Large intestine (tissue), 3 donors: Measurements from ENCODE around the gene HPN. TPM values are rescaled to one million over a fixed set of nuclear protein-coding genes. Genes with fewer than 3 reads are reported as not detected.

Experiments
- DNase-seq, 2 donors: peaks; one replicate each; pipeline versions ENCODE4 v3.0.0 to v3.0.0-alpha.2; 2013
- H3K27ac ChIP-seq: one replicate; pipeline ENCODE4 v1.5.1; 2013; ENCODE audit warnings: low read length
- H3K27me3 ChIP-seq: 2 replicates; pipeline ENCODE4 v1.6.1; 2013; ENCODE audit warnings: low read length; ENCODE audit not compliant: control insufficient read depth, insufficient read depth
- H3K36me3 ChIP-seq: 2 replicates; pipeline ENCODE4 v1.6.1; 2013; ENCODE audit warnings: low read length; ENCODE audit not compliant: control insufficient read depth, insufficient read depth
- H3K4me1 ChIP-seq: one replicate; pipeline ENCODE4 v1.6.1; 2013; ENCODE audit warnings: low read length; ENCODE audit not compliant: control insufficient read depth, insufficient read depth
- H3K4me3 ChIP-seq: one replicate; pipeline ENCODE4 v1.5.1; 2013; ENCODE audit warnings: low read length
- H3K9me3 ChIP-seq: one replicate; pipeline ENCODE4 v1.6.1; 2013; ENCODE audit warnings: mild to moderate bottlenecking, low read depth, low read length, moderate library complexity; ENCODE audit not compliant: control insufficient read depth
- WGBS: methylation state at CpG from one replicate; pipeline ENCODE4 v1.1.5; 2013; ENCODE audit warnings: low lambda C conversion rate; ENCODE audit not compliant: insufficient coverage; 5-methylcytosine and 5-hydroxymethylcytosine counted together
- polyA plus RNA-seq: library from polyadenylated mRNA; unstranded; fragments of 120-200 nt; gene quantifications from one replicate; pipeline ENCODE4 v1.2.1, GENCODE V29; 2013

The HPN gene
- polyA plus RNA-seq, 1 donor = 309 TPM

- Histone ChIP-seq H3K27ac (no peak overlapping the region), H3K4me1 (no peaks in the 10 kb centered on the region), H3K27me3 (no peaks in the 10 kb centered on the region), H3K36me3 (no peaks in the 10 kb centered on the region), H3K9me3 (peaks cover 13% of the 10 kb centered on the region), H3K4me3 (no peak overlapping the region)
- WGBS = no CpG with 5 or more reads among the region's 11 CpGs
- no peak for DNase-seq
Observed at GRCh38 chr19:35104361-35104760, 62.8 kb downstream of the HPN start.

- Histone ChIP-seq H3K4me3 (no peak overlapping the region), H3K27me3 (no peaks in the 10 kb centered on the region), H3K9me3 (peaks cover 13% of the 10 kb centered on the region), H3K27ac (no peak overlapping the region), H3K4me1 (no peaks in the 10 kb centered on the region), H3K36me3 (no peaks in the 10 kb centered on the region)
- no peak for DNase-seq
- no CpG with 5 or more reads among the region's 6 CpGs for WGBS
Observed at GRCh38 chr19:35105047-35105410, 63.5 kb downstream of the HPN start.

- no peak overlapping the region for H3K27ac ChIP-seq
- H3K4me3 ChIP-seq = no peak overlapping the region
- WGBS = 100% methylated on average over 6 of the region's 30 CpGs
- H3K9me3 ChIP-seq = peaks cover 13% of the 10 kb centered on the region
- H3K4me1 ChIP-seq = no peaks in the 10 kb centered on the region
- H3K36me3 ChIP-seq = no peaks in the 10 kb centered on the region
- DNase-seq = no peak
- H3K27me3 ChIP-seq = no peaks in the 10 kb centered on the region
Observed at GRCh38 chr19:35105411-35106290, 64.1 kb downstream of the HPN start.

- peaks cover 13% of the 10 kb centered on the region for H3K9me3 ChIP-seq
- no peak overlapping the region for H3K4me3 ChIP-seq
- H3K36me3 ChIP-seq = no peaks in the 10 kb centered on the region
- no peaks in the 10 kb centered on the region for H3K27me3 ChIP-seq
- H3K27ac ChIP-seq = no peak overlapping the region
- H3K4me1 ChIP-seq = no peaks in the 10 kb centered on the region
- no peak for DNase-seq
- no CpG with 5 or more reads among the region's 9 CpGs for WGBS
Observed at GRCh38 chr19:35106291-35106583, 64.7 kb downstream of the HPN start.

GRCh38 chr19:35106898-35107541 is 65.5 kb downstream of the HPN start:
- H3K27me3 ChIP-seq = no peaks in the 10 kb centered on the region
- H3K4me1 ChIP-seq = no peaks in the 10 kb centered on the region
- no peak overlapping the region for H3K4me3 ChIP-seq
- H3K9me3 ChIP-seq = peaks cover 13% of the 10 kb centered on the region
- no peak for DNase-seq
- WGBS = no CpG with 5 or more reads among the region's 2 CpGs
- no peaks in the 10 kb centered on the region for H3K36me3 ChIP-seq
- no peak overlapping the region for H3K27ac ChIP-seq

- WGBS = no CpG with 5 or more reads among the region's 5 CpGs
- no peak overlapping the region for H3K27ac ChIP-seq
Observed at GRCh38 chr19:35107545-35107944, 66.0 kb downstream of the HPN start.

GRCh38 chr19:35108730-35109129 is 67.2 kb downstream of the HPN start:
- no peak for DNase-seq
- Histone ChIP-seq H3K4me3 (no peak overlapping the region), H3K4me1 (no peaks in the 10 kb centered on the region), H3K36me3 (no peaks in the 10 kb centered on the region), H3K9me3 (peaks cover 13% of the 10 kb centered on the region), H3K27me3 (no peaks in the 10 kb centered on the region), H3K27ac (no peak overlapping the region)
- no CpG with 5 or more reads among the region's 11 CpGs for WGBS

More at GRCh38 chr19:35107545-35107944, 66.0 kb downstream of the HPN start:
- Histone ChIP-seq H3K9me3 (peaks cover 13% of the 10 kb centered on the region), H3K36me3 (no peaks in the 10 kb centered on the region), H3K27me3 (no peaks in the 10 kb centered on the region), H3K4me3 (no peak overlapping the region), H3K4me1 (no peaks in the 10 kb centered on the region)
- DNase-seq = peak; percentile 37 to 64

GRCh38 chr19:35109395-35110112 is 68.0 kb downstream of the HPN start:
- no peaks in the 10 kb centered on the region for H3K36me3 ChIP-seq
- H3K9me3 ChIP-seq = peaks cover 13% of the 10 kb centered on the region
- 40% methylated on average over 2 of the region's 22 CpGs for WGBS
- no peak overlapping the region for H3K27ac ChIP-seq
- no peaks in the 10 kb centered on the region for H3K27me3 ChIP-seq
- H3K4me1 ChIP-seq = no peaks in the 10 kb centered on the region
- DNase-seq = no peak
- no peak overlapping the region for H3K4me3 ChIP-seq

- Histone ChIP-seq H3K36me3 (no peaks in the 10 kb centered on the region), H3K4me1 (peaks cover 7% of the 10 kb centered on the region), H3K27me3 (no peaks in the 10 kb centered on the region), H3K27ac (no peak overlapping the region), H3K9me3 (peaks cover 4% of the 10 kb centered on the region), H3K4me3 (no peak overlapping the region)
- no peak for DNase-seq
- no CpG with 5 or more reads among the region's 9 CpGs for WGBS
Observed at GRCh38 chr19:35110974-35111373, 69.5 kb downstream of the HPN start.

GRCh38 chr19:35112995-35113688 is 71.6 kb downstream of the HPN start:
- Histone ChIP-seq H3K4me3 (no peak overlapping the region), H3K36me3 (no peaks in the 10 kb centered on the region), H3K9me3 (no peaks in the 10 kb centered on the region), H3K27ac (no peak overlapping the region), H3K27me3 (no peaks in the 10 kb centered on the region), H3K4me1 (peaks cover 14% of the 10 kb centered on the region)
- WGBS = 86% methylated on average over 1 of the region's 15 CpGs
- no peak for DNase-seq
